Osteoblast (primary cell): ENCODE measurements around the gene PGLYRP3. TPM values are rescaled to one million over a fixed set of nuclear protein-coding genes. Genes with fewer than 3 reads are reported as not detected.
A peak's percentile ranks its signal among the peaks of the same experiment; 100 is the strongest.

Source experiments
- DNase-seq: peaks from one replicate; pipeline ENCODE4 v3.0.0; 2011; ENCODE audit warnings: low spot score, mixed read lengths; ENCODE audit not compliant: insufficient read length; ENCODE audit errors: missing footprints
- H2AFZ ChIP-seq: 2 replicates; pipeline ENCODE4 v1.6.0; 2011; ENCODE audit warnings: mild to moderate bottlenecking, low read length
- H3K27ac ChIP-seq: 2 replicates; pipeline ENCODE4 v1.5.1; 2011; ENCODE audit warnings: mild to moderate bottlenecking, low read depth, low read length, moderate library complexity
- H3K27me3 ChIP-seq: 2 replicates; pipeline ENCODE4 v1.6.0; 2012; ENCODE audit warnings: mild to moderate bottlenecking, control low read depth, inconsistent platforms, low read length, moderate library complexity; ENCODE audit not compliant: insufficient read depth
- H3K36me3 ChIP-seq: 2 replicates; pipeline ENCODE4 v1.5.1; 2011; ENCODE audit warnings: mild to moderate bottlenecking, low read length, control low read depth, moderate library complexity; ENCODE audit not compliant: insufficient read depth
- H3K4me1 ChIP-seq: 2 replicates; pipeline ENCODE4 v1.5.1; 2011; ENCODE audit warnings: mild to moderate bottlenecking, low read length, control low read depth, moderate library complexity; ENCODE audit not compliant: insufficient read depth
- H3K4me2 ChIP-seq: 2 replicates; pipeline ENCODE4 v1.6.0; 2011; ENCODE audit warnings: mild to moderate bottlenecking, low read length; ENCODE audit not compliant: insufficient read depth
- H3K4me3 ChIP-seq: fragments of 200-600 bp; sonication (generic); 3 replicates; pipeline ENCODE4 v1.5.1; 2012; ENCODE audit warnings: mild to moderate bottlenecking, low read length, inconsistent platforms; ENCODE audit not compliant: insufficient read depth
- H3K79me2 ChIP-seq: 2 replicates; pipeline ENCODE4 v1.6.0; 2012; ENCODE audit warnings: mild to moderate bottlenecking, low read length, control low read depth, inconsistent platforms; ENCODE audit not compliant: insufficient read depth
- H3K9me3 ChIP-seq: 2 replicates; pipeline ENCODE4 v1.5.1; 2011; ENCODE audit warnings: low read depth, low read length, control low read depth
- H4K20me1 ChIP-seq: 2 replicates; pipeline ENCODE4 v1.6.0; 2012; ENCODE audit warnings: mild to moderate bottlenecking, low read length, control low read depth; ENCODE audit not compliant: insufficient read depth
- CTCF ChIP-seq: IDR thresholded peaks from 2 replicates; pipeline ENCODE4 v1.5.1; 2011; ENCODE audit warnings: mild to moderate bottlenecking, low read depth, low read length, moderate library complexity; ENCODE audit errors: extremely low read depth
- total RNA-seq: library from RNA; depleted of rRNA; stranded (reverse); fragments of >200 nt; gene quantifications from 2 replicates; pipeline ENCODE4 v1.2.3, GENCODE V29; 2012

PGLYRP3 gene
- total RNA-seq, 1 donor = not detected

- H3K27ac ChIP-seq = no peak overlapping the region
- no peaks in the 10 kb centered on the region for H4K20me1 ChIP-seq
- no peaks in the 10 kb centered on the region for H3K27me3 ChIP-seq
- H3K4me2 ChIP-seq = no peak overlapping the region
- H3K4me3 ChIP-seq = no peak overlapping the region
- H3K79me2 ChIP-seq = no peaks in the 10 kb centered on the region
- H2AFZ ChIP-seq = no peak overlapping the region
- H3K4me1 ChIP-seq = no peaks in the 10 kb centered on the region
- no peak for TF ChIP-seq CTCF
- no peaks in the 10 kb centered on the region for H3K36me3 ChIP-seq
- no peaks in the 10 kb centered on the region for H3K9me3 ChIP-seq
- peak; percentile 72 for DNase-seq
Observed at GRCh38 chr1:153358691-153358975, 45.9 kb upstream of the PGLYRP3 start.

DNA sequence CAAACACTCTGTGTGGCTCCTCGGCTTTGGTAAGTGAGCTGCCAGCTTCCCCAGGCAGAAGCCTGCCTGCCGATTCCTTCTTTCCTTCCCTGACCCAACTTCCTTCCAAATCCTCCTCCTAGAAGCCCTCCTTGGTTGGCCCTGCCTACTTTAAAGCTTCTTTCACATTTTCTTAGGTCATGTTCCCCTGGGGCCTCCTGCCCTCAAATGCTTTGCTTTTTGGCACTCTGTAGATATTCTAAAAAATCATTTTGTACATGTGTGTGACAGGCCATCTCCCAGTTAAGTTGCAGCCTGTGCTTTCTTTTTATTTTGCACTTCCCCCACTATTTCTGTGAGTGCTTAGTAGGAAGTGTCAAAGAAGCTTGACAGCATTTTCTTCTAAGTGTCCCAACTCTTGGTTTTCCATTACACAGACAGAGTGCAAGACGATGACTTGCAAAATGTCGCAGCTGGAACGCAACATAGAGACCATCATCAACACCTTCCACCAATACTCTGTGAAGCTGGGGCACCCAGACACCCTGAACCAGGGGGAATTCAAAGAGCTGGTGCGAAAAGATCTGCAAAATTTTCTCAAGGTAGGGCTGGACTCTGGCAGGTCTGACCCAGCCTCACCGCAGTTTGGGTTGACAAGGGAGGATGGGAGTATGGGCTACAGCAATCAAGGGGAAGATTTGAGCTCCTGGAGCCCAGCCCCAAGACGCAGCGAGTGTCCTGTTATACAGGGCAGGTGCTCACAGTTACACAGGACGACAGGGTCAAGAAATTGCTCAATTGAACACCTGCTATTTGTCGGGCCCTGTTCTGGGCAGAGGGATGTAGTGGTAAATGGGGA is 45.3 kb upstream of the PGLYRP3 start, which contains the start of gene S100A9:
Gene S100A9 (plus strand): TSS at position 2 of the 838 bp plus-strand sequence. CDS start 430 bp downstream, at position 432.
- Histone ChIP-seq H3K4me2 (no peak within 1 kb of the TSS), H3K27me3 (no peaks in the 10 kb centered on the region), H3K27ac (no peak within 1 kb of the TSS), H3K79me2 (no peaks in the 10 kb centered on the region), H4K20me1 (no peaks in the 10 kb centered on the region), H2AFZ (no peak within 1 kb of the TSS), H3K4me1 (no peaks in the 10 kb centered on the region), H3K4me3 (no peak within 1 kb of the TSS), H3K36me3 (no peaks in the 10 kb centered on the region), H3K9me3 (no peaks in the 10 kb centered on the region)
- TF ChIP-seq CTCF = no peak
- DNase-seq = peak; percentile 68

DNA sequence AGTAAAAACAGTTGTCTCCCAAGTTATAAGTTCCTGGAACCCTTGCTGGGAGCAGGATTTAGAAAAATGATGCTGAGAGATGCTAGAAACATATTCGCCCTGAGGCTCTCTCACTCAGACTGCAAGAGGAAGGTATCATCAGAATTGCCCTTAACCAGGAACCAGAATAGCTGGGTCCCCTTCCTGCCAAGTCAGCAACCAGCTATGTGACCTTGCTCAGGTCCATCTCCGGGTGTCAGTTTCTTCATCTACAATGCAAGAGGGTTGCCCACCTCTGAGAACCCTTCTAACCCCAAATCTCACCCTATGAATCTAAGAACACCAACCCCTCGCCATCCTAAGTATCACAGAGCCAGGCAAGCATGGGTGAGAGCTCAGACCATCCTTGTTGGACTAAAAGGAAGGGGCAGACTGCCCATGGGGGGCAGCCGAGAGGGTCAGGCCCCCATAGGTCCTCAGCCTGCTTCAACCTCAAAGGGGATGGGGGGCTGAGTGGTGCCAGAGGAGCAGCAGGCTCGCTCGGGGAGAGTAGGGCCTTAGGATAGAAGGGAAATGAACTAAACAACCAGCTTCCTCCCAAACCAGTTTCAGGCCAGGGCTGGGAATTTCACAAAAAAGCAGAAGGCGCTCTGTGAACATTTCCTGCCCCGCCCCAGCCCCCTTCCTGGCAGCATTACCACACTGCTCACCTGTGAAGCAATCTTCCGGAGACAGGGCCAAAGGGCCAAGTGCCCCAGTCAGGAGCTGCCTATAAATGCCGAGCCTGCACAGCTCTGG is 44.5 kb upstream of the PGLYRP3 start:
- no peaks in the 10 kb centered on the region for H3K9me3 ChIP-seq
- DNase-seq = peak; percentile 56
- no peaks in the 10 kb centered on the region for H3K4me1 ChIP-seq

More for the DNA sequence above, 44.5 kb upstream of the PGLYRP3 start:
- no peaks in the 10 kb centered on the region for H3K27me3 ChIP-seq
- H3K4me2 ChIP-seq = no peak overlapping the region
- H2AFZ ChIP-seq = no peak overlapping the region
- no peak for TF ChIP-seq CTCF
- no peak overlapping the region for H3K4me3 ChIP-seq
- no peak overlapping the region for H3K27ac ChIP-seq
- no peaks in the 10 kb centered on the region for H3K36me3 ChIP-seq
- no peaks in the 10 kb centered on the region for H4K20me1 ChIP-seq
- H3K79me2 ChIP-seq = no peaks in the 10 kb centered on the region
